Neural progenitor cell (in vitro differentiated cells): Measurements from ENCODE around the gene LDHD. TPM values are rescaled to one million over a fixed set of nuclear protein-coding genes. Genes with fewer than 3 reads are reported as not detected.

Experiments
- DNase-seq: peaks from one replicate; pipeline ENCODE4 v3.0.0-alpha.2; 2016; ENCODE audit warnings: low spot score
- H2AFZ ChIP-seq: fragments of 200-600 bp; sonication (generic); replicated peaks from 2 replicates; pipeline ENCODE4 v1.6.1; 2016; ENCODE audit warnings: antibody characterized with exemption
- H3F3A ChIP-seq: fragments of 200-600 bp; sonication (generic); 2 replicates; pipeline ENCODE4 v1.6.1; 2016; ENCODE audit warnings: antibody characterized with exemption, low read depth
- H3K27ac ChIP-seq: fragments of 200-600 bp; sonication (generic); 2 replicates; pipeline ENCODE4 v1.5.1; 2016; ENCODE audit warnings: mild to moderate bottlenecking
- H3K27me3 ChIP-seq: fragments of 200-600 bp; sonication (generic); 2 replicates; pipeline ENCODE4 v1.6.1; 2016; ENCODE audit warnings: mild to moderate bottlenecking, moderate library complexity
- H3K36me3 ChIP-seq: fragments of 200-600 bp; sonication (generic); 2 replicates; pipeline ENCODE4 v1.5.1; 2016
- H3K4me1 ChIP-seq: fragments of 200-600 bp; sonication (generic); 2 replicates; pipeline ENCODE4 v1.6.1; 2016; ENCODE audit warnings: mixed run types
- H3K4me2 ChIP-seq: fragments of 200-600 bp; sonication (generic); 2 replicates; pipeline ENCODE4 v1.6.1; 2016
- H3K4me3 ChIP-seq: fragments of 200-600 bp; sonication (generic); 2 replicates; pipeline ENCODE4 v1.5.1; 2016
- H3K79me2 ChIP-seq: fragments of 200-600 bp; sonication (generic); 2 replicates; pipeline ENCODE4 v1.6.1; 2016; ENCODE audit warnings: low read depth
- H3K9ac ChIP-seq: fragments of 200-600 bp; sonication (generic); 2 replicates; pipeline ENCODE4 v1.6.1; 2016
- H3K9me3 ChIP-seq: fragments of 200-600 bp; sonication (generic); 2 replicates; pipeline ENCODE4 v1.5.1; 2016; ENCODE audit warnings: low read depth
- H4K20me1 ChIP-seq: fragments of 200-600 bp; sonication (generic); 2 replicates; pipeline ENCODE4 v1.6.1; 2016; ENCODE audit warnings: low read depth
- H3K27ac Mint-ChIP-seq: 3 replicates; pipeline ENCODE4 v1.8.0; 2021; ENCODE audit warnings: mixed read lengths
- H3K27me3 Mint-ChIP-seq: 2 replicates; pipeline ENCODE4 v1.8.0; 2022; ENCODE audit warnings: low read depth, mild to moderate bottlenecking, inconsistent platforms, moderate library complexity, mixed read lengths; ENCODE audit not compliant: insufficient read depth
- H3K36me3 Mint-ChIP-seq: 3 replicates; pipeline ENCODE4 v1.8.0; 2021; ENCODE audit warnings: mixed read lengths
- H3K4me1 Mint-ChIP-seq: 3 replicates; pipeline ENCODE4 v1.8.0; 2021; ENCODE audit warnings: mixed read lengths
- H3K4me3 Mint-ChIP-seq: 3 replicates; pipeline ENCODE4 v1.8.0; 2021; ENCODE audit warnings: mild to moderate bottlenecking, moderate library complexity, mixed read lengths
- H3K9me3 Mint-ChIP-seq: 3 replicates; pipeline ENCODE4 v1.8.0; 2020; ENCODE audit warnings: mixed read lengths
- EZH2 ChIP-seq: fragments of 200-600 bp; sonication (generic); IDR thresholded peaks from 2 replicates; pipeline ENCODE4 v1.6.1; 2017; ENCODE audit warnings: antibody characterized with exemption, mild to moderate bottlenecking, moderate library complexity
- EZH2phosphoT487 ChIP-seq: fragments of 200-600 bp; sonication (generic); IDR thresholded peaks from 2 replicates; pipeline ENCODE4 v1.6.1; 2017; ENCODE audit warnings: antibody characterized with exemption
- total RNA-seq: library from RNA; depleted of rRNA; stranded (reverse); fragments of >200 nt; gene quantifications from 2 replicates; pipeline ENCODE4 v1.2.3, GENCODE V29; 2015; ENCODE audit warnings: low replicate concordance
- TF ChIP-seq, protein P1 (sequence below): fragments of 200-600 bp; sonication (generic); IDR thresholded peaks from 2 replicates; pipeline ENCODE4 v1.5.1; 2017; ENCODE audit warnings: antibody characterized with exemption, mild to moderate bottlenecking

The LDHD gene
- total RNA-seq, 1 donor from 2014 or later: 0.60 TPM

DNA sequence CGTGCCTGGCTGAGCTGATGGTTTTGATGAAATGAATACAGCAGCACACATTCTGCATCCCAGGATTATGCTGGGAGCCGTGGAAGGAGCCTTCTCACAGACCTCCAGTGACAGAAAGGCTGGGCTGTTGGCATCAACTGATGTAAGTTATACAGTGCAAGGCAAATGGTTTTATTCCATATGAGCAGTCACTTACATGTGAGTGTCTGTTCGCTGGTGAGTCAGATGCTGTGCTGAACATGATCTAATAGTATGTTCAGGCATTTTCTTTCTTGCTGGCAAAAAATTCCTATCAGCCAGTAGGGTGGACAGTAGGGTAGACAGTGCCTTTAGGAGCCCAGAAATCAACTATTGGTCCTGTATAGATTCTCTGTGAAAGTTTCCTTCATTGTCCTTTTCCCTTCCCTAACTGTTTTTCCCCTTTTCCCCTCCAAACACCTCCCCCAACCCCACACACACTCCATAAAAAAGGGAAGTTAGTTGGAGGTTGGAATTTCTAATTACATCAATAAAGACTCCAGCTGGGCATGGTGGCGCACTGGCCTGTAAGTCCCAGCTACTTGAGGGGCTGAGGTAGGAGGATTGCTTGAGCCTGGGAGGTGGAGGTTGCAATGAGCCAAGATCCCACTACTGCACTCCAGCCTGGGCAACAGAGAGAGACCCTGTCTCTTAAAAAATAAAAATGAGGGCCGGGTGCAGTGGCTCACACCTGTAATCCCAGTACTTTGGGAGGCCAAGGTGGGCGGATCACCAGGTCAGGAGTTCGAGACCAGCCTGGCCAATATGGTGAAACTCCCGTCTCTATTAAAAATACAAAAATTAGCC, 36.2 kb downstream of the LDHD start:
- H3K9ac ChIP-seq: no peak overlapping the region
- Mint-ChIP-seq H3K27me3 (peaks cover 3% of the 10 kb centered on the region), H3K9me3 (peaks cover 16% of the 10 kb centered on the region), H3K27ac (peak overlapping the region; percentile 62), H3K4me3 (no peak overlapping the region), H3K36me3 (peaks cover 24% of the 10 kb centered on the region), H3K4me1 (peaks cover 6% of the 10 kb centered on the region)
- H3K27me3 ChIP-seq: no peaks in the 10 kb centered on the region
- no peaks in the 10 kb centered on the region for H3K9me3 ChIP-seq
- H3F3A ChIP-seq: no peaks in the 10 kb centered on the region
- H3K4me2 ChIP-seq: no peak overlapping the region
- no peaks in the 10 kb centered on the region for H3K4me1 ChIP-seq
- TF ChIP-seq EZH2 (no peak), EZH2phosphoT487 (no peak)
- TF ChIP-seq, protein P1, sequence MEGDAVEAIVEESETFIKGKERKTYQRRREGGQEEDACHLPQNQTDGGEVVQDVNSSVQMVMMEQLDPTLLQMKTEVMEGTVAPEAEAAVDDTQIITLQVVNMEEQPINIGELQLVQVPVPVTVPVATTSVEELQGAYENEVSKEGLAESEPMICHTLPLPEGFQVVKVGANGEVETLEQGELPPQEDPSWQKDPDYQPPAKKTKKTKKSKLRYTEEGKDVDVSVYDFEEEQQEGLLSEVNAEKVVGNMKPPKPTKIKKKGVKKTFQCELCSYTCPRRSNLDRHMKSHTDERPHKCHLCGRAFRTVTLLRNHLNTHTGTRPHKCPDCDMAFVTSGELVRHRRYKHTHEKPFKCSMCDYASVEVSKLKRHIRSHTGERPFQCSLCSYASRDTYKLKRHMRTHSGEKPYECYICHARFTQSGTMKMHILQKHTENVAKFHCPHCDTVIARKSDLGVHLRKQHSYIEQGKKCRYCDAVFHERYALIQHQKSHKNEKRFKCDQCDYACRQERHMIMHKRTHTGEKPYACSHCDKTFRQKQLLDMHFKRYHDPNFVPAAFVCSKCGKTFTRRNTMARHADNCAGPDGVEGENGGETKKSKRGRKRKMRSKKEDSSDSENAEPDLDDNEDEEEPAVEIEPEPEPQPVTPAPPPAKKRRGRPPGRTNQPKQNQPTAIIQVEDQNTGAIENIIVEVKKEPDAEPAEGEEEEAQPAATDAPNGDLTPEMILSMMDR: no peak
- peaks cover 30% of the 10 kb centered on the region for H4K20me1 ChIP-seq
- H2AFZ ChIP-seq: no peak overlapping the region
- H3K79me2 ChIP-seq: peaks cover 94% of the 10 kb centered on the region
- no peak overlapping the region for H3K27ac ChIP-seq
- no peaks in the 10 kb centered on the region for H3K36me3 ChIP-seq
- no peak overlapping the region for H3K4me3 ChIP-seq
- DNase-seq: no peak

DNA sequence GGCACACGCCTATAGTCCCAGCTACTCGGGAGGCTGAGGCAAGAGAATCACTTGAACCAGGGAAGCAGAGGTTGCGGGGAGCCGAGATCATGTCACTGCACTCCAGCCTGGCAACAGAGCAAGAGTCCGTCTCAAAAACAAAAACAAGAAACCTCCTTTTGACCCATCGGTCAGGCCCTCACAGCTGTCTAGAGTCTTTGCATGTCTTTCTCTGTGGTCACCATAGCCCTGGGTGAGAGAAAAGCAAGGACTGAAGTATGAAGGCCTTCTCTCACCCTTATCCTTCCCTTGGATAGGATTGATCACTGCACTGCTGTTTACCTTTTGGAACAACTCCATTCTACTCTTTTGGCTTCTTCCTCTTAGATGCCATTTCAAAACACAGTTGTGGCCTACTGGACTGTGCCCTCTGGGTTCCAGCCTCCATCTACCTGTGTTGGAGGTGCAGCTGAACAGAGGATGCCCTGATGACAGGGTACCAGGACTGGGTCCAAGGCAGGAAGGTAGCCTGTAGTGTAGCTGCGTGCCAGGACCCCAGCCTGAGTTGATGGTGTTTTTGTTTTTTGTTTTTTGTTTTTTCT, 37.1 kb downstream of the LDHD start:
- H3K27me3 ChIP-seq: no peaks in the 10 kb centered on the region
- Mint-ChIP-seq H3K4me3 (no peak overlapping the region), H3K4me1 (peaks cover 8% of the 10 kb centered on the region), H3K9me3 (peaks cover 16% of the 10 kb centered on the region), H3K36me3 (peaks cover 18% of the 10 kb centered on the region), H3K27ac (no peak overlapping the region), H3K27me3 (peaks cover 3% of the 10 kb centered on the region)
- H3K4me2 ChIP-seq: no peak overlapping the region
- H3K27ac ChIP-seq: no peak overlapping the region
- no peak overlapping the region for H3K9ac ChIP-seq
- no peaks in the 10 kb centered on the region for H3F3A ChIP-seq
- H2AFZ ChIP-seq: no peak overlapping the region
- peaks cover 27% of the 10 kb centered on the region for H4K20me1 ChIP-seq
- no peaks in the 10 kb centered on the region for H3K9me3 ChIP-seq
- H3K79me2 ChIP-seq: peaks cover 95% of the 10 kb centered on the region
- H3K4me1 ChIP-seq: no peaks in the 10 kb centered on the region
- H3K36me3 ChIP-seq: no peaks in the 10 kb centered on the region
- no peak overlapping the region for H3K4me3 ChIP-seq
- TF ChIP-seq, protein P1: no peak
- no peak for TF ChIP-seq EZH2
- no peak for TF ChIP-seq EZH2phosphoT487
- no peak for DNase-seq

DNA sequence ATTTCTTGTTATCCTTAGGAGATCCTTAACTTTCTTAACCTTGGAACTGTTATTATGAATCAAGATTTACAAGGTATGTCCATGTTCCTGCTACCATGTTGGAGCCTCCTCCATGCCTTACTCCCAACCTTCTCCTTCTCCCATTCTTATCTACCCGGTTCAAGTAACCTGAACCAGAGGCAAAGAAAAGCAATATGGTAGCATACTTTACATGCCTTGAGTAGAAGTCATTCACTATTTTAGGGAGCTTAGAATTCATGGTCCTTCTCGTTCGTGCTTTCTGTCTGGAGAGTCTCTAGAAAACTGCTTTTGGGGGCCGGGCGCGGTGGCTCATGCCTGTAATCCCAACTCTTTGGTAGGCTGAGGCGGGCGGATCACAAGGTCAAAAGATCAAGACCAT, 37.7 kb downstream of the LDHD start:
- no peaks in the 10 kb centered on the region for H3F3A ChIP-seq
- H3K4me1 ChIP-seq: peaks cover 3% of the 10 kb centered on the region
- H3K27ac ChIP-seq: no peak overlapping the region
- no peak overlapping the region for H3K4me3 ChIP-seq
- H3K9ac ChIP-seq: no peak overlapping the region
- Mint-ChIP-seq H3K36me3 (peaks cover 18% of the 10 kb centered on the region), H3K4me1 (peaks cover 14% of the 10 kb centered on the region), H3K4me3 (no peak overlapping the region), H3K9me3 (peaks cover 16% of the 10 kb centered on the region), H3K27me3 (peaks cover 3% of the 10 kb centered on the region), H3K27ac (no peak overlapping the region)
- H3K4me2 ChIP-seq: no peak overlapping the region
- no peaks in the 10 kb centered on the region for H3K36me3 ChIP-seq
- peaks cover 97% of the 10 kb centered on the region for H3K79me2 ChIP-seq
- no peak overlapping the region for H2AFZ ChIP-seq
- no peaks in the 10 kb centered on the region for H3K27me3 ChIP-seq
- no peak for DNase-seq
- no peaks in the 10 kb centered on the region for H3K9me3 ChIP-seq
- TF ChIP-seq, protein P1: no peak
- no peak for TF ChIP-seq EZH2phosphoT487
- TF ChIP-seq EZH2: no peak
- H4K20me1 ChIP-seq: peaks cover 26% of the 10 kb centered on the region
